Measurements from ENCODE around the gene ST3GAL4. TPM values are rescaled to one million over a fixed set of nuclear protein-coding genes. Genes with fewer than 3 reads are reported as not detected.

Gene ST3GAL4
- total and polyA plus RNA-seq, 2 of the 8 experiments (the other 6 are each of a cell fraction or from before 2014, with no cell fraction given), result 15.6 to 20.0 TPM

DNA sequence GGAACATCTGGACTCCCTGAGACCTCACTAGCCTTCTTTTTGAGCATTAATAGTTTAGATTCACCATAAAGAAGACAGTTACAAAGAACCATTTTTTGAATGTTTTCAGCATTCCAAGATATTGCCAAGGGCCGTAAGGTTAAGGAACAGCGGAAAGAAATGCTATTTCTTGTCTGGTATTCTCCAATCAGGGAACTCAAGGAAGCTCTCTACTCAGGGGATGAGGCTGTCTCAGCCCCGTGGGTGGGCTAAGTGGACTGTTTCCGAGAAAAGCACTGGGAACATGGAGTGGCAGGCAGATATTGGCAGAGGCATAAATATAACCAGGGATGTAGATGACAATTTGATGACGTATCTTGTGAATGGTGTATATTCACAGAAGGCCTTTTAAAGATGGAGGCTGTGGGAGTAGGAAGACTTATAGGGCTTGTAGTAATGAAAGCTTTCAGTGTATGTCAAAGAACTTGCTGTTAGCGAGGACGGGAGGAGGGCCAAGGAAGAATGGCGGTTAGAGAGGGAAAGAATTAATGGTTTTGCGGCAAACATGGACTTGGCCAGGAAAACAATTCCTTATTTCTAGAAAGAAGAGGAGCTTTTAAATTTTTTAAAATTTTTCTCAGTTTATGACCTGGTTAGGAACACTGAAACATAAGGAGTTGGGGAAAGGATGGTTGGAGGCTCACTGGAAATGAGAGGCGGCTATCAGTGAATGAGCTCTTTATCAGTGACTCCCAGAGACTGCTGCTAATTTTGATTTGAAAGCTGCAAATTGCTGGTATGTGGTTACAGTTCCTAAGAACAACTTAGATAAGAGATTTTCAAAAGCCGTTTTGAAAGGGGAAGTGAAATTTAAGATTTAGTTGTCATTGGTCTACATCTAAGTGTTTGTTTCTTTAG is 64.6 kb downstream of the ST3GAL4 start:
- FAIRE-seq (no peak), DNase-seq (ENCODE audit: low read depth in 1 of 2, low spot score in 2 of 2) (no peak)
- Histone ChIP-seq H3K79me1 (ENCODE audit: low read depth, low read length) (no peaks in the 10 kb centered on the region), H2BK20ac (ENCODE audit: low read length) (no peak overlapping the region), H2AFZ (ENCODE audit: low read length) (no peak overlapping the region), H3K23ac (ENCODE audit: insufficient read length) (no peak overlapping the region), H3K4me2 (ENCODE audit: insufficient read depth in 1 of 2, low read depth in 2 of 2, low read length in 2 of 2) (no peak overlapping the region), H2BK5ac (ENCODE audit: low read depth, low read length) (no peak overlapping the region), H3K14ac (ENCODE audit: insufficient read length) (no peak overlapping the region), H2BK15ac (ENCODE audit: low read length) (no peak overlapping the region), H3K9me3 (ENCODE audit: insufficient read depth in 2 of 2, low read depth in 1 of 2, low read length in 1 of 2) (no peaks in the 10 kb centered on the region), H2BK12ac (ENCODE audit: low read depth, low read length) (no peak overlapping the region), H4K8ac (ENCODE audit: extremely low read depth, insufficient read depth, low read length) (no peak overlapping the region), H4K20me1 (replicated peaks in 1 of 2; ENCODE audit: control insufficient read depth in 1 of 2, insufficient read depth in 2 of 2, low read length in 2 of 2) (no peaks in the 10 kb centered on the region), H3K18ac (ENCODE audit: extremely low read depth, low read length) (no peak overlapping the region), H3K4ac (replicated peaks; ENCODE audit: insufficient read length, low read depth, low read length) (no peak overlapping the region), H3K56ac (replicated peaks; ENCODE audit: insufficient read length, low read depth, low read length) (no peak overlapping the region), H4K5ac (ENCODE audit: insufficient read length, low read depth, low read length) (no peak overlapping the region), H3K27ac (ENCODE audit: low read depth, low read length) (no peak overlapping the region), H3K23me2 (ENCODE audit: low read depth, low read length) (no peaks in the 10 kb centered on the region), H3K4me3 (ENCODE audit: extremely low read depth in 1 of 4, insufficient read depth in 2 of 4, low read depth in 3 of 4, low read length in 4 of 4) (no peak overlapping the region), H3K27me3 (replicated peaks in 1 of 4; ENCODE audit: control insufficient read depth in 3 of 4, extremely low read depth in 1 of 4, insufficient read depth in 3 of 4, low read length in 3 of 4) (peaks cover 0 to 5% (median 0%) of the 10 kb centered on the region in 4 experiments; a peak in 3 of 7 replicates), H4K91ac (replicated peaks; ENCODE audit: insufficient read length, low read length) (no peak overlapping the region), H2AK5ac (ENCODE audit: low read depth, low read length) (no peak overlapping the region), H3K36me3 (ENCODE audit: control insufficient read depth in 2 of 4, insufficient read depth in 4 of 4, low read length in 3 of 4) (no peaks in the 10 kb centered on the region), H2BK120ac (replicated peaks; ENCODE audit: low read depth, low read length) (no peak overlapping the region), H3K9ac (replicated peaks in 1 of 4; ENCODE audit: extremely low read depth in 1 of 4, low read depth in 3 of 4, low read length in 3 of 4) (no peak overlapping the region), H3K4me1 (replicated peaks in 1 of 4; ENCODE audit: control insufficient read depth in 3 of 4, insufficient read depth in 4 of 4, low read length in 3 of 4) (no peaks in the 10 kb centered on the region; a peak in 2 of 7 replicates), H3K79me2 (ENCODE audit: control insufficient read depth in 1 of 2, insufficient read depth in 2 of 2, low read length in 2 of 2) (no peaks in the 10 kb centered on the region)
- CTCF ChIA-PET (ENCODE audit: partially characterized antibody), result interaction anchor here (0.5 to 4.8 kb wide), 8 partner anchors 8 to 114 kb away, joined by 3 to 20 read pairs (median 4); no protein-coding TSS in a partner anchor
- WGBS, 2 experiments (ENCODE audit: extremely low coverage in 1 of 2, insufficient coverage in 1 of 2, insufficient read length in 1 of 2, insufficient replicate concordance in 2 of 2, low coverage in 1 of 2, low lambda C conversion rate in 2 of 2, missing lambda C conversion rate in 1 of 2), result 88% methylated on average over 11 of the region's 11 CpGs; no CpG with 5 or more reads in 1 of the 2 experiments
- POLR2A ChIA-PET (ENCODE audit: partially characterized antibody), result interaction anchor here (0.7 to 1.6 kb wide), 2 partner anchors 17 to 52 kb away, joined by 3 to 4 read pairs; no protein-coding TSS in a partner anchor
- TF ChIP-seq SP4 (IDR thresholded peaks at IDR 0.05; ENCODE audit: low read length) (no peak), KDM5A (IDR thresholded peaks at IDR 0.05; ENCODE audit: low read length) (no peak), EP300 (IDR thresholded peaks at IDR 0.05; ENCODE audit: borderline replicate concordance in 1 of 2, low read depth in 2 of 2, low read length in 2 of 2) (no peak), POLR2A (IDR thresholded peaks at IDR 0.05; ENCODE audit: control extremely low read depth in 1 of 2, low read depth in 2 of 2, low read length in 2 of 2) (no peak), POLR2AphosphoS5 (IDR thresholded peaks at IDR 0.05; ENCODE audit: low read depth, low read length) (no peak), RAD21 (IDR thresholded peaks at IDR 0.05 in 1 of 2, conservative IDR thresholded peaks at IDR 0.05 in 1 of 2; ENCODE audit: low read depth in 2 of 2, low read length in 2 of 2) (no peak), TCF12 (IDR thresholded peaks at IDR 0.05; ENCODE audit: low read depth, low read length) (no peak), RBBP5 (IDR thresholded peaks at IDR 0.05; ENCODE audit: borderline replicate concordance, low read depth, low read length) (no peak), SIRT6 (IDR thresholded peaks at IDR 0.05; ENCODE audit: low read length) (no peak), TBP (IDR thresholded peaks at IDR 0.05; ENCODE audit: low read depth, low read length) (no peak), SIX5 (IDR thresholded peaks at IDR 0.05; ENCODE audit: low read depth, low read length) (no peak), HDAC6 (IDR thresholded peaks at IDR 0.05; ENCODE audit: low read depth, low read length) (no peak), MAFK (IDR thresholded peaks at IDR 0.05; ENCODE audit: low read depth, low read length) (no peak)
